Keratinocyte (primary cell): ENCODE data around the gene SLC38A3. TPM values are rescaled to one million over a fixed set of nuclear protein-coding genes. Genes with fewer than 3 reads are reported as not detected.

ENCODE experiments used
- DNase-seq: peaks from one replicate; pipeline ENCODE4 v3.0.0-alpha.2; 2011; ENCODE audit warnings: low read depth, missing footprints, low spot score
- FAIRE-seq: peaks from 2 replicates; lab custom pipeline; 2011; peaks lifted over from hg19 to GRCh38; lab: Jason Lieb, UNC
- H2AFZ ChIP-seq: 2 replicates; pipeline ENCODE4 v1.6.0; 2012; ENCODE audit warnings: low read length, control low read depth, inconsistent platforms; ENCODE audit not compliant: control insufficient read depth
- H3K27ac ChIP-seq: 2 replicates; pipeline ENCODE4 v1.5.1; 2011; ENCODE audit warnings: low read length; ENCODE audit not compliant: control insufficient read depth, insufficient read depth
- H3K27me3 ChIP-seq: 3 replicates; pipeline ENCODE4 v1.6.0; 2011; ENCODE audit warnings: low read length; ENCODE audit not compliant: control insufficient read depth, insufficient read depth; ENCODE audit errors: extremely low read depth
- H3K36me3 ChIP-seq, 2 experiments: 2 replicates in 1 of 2; 3 replicates in 1 of 2; pipeline ENCODE4 v1.5.1; 2011; ENCODE audit warnings: low read length in 2 of 2, mild to moderate bottlenecking in 1 of 2; ENCODE audit not compliant: control insufficient read depth in 2 of 2, insufficient read depth in 2 of 2; ENCODE audit errors: extremely low read depth in 1 of 2
- H3K4me1 ChIP-seq: 3 replicates; pipeline ENCODE4 v1.5.1; 2011; ENCODE audit warnings: low read length; ENCODE audit not compliant: control insufficient read depth, insufficient read depth; ENCODE audit errors: extremely low read depth
- H3K4me2 ChIP-seq: 3 replicates; pipeline ENCODE4 v1.6.0; 2011; ENCODE audit warnings: low read depth, low read length; ENCODE audit not compliant: control insufficient read depth, insufficient read depth; ENCODE audit errors: extremely low read depth
- H3K4me3 ChIP-seq, 3 experiments: fragments of 200-600 bp in 1 of 3; sonication (generic) in 1 of 3; 2 replicates in 2 of 3; 3 replicates in 1 of 3; pipeline ENCODE4 v1.5.1; 2011 to 2016; ENCODE audit warnings: low read length in 3 of 3, mild to moderate bottlenecking in 3 of 3, control low read depth in 2 of 3, inconsistent platforms in 1 of 3, low read depth in 1 of 3, mixed read lengths in 1 of 3, mixed run types in 1 of 3, moderate library complexity in 1 of 3; ENCODE audit not compliant: control insufficient read depth in 2 of 3, insufficient read depth in 2 of 3; ENCODE audit errors: extremely low read depth in 1 of 3
- H3K79me2 ChIP-seq: 2 replicates; pipeline ENCODE4 v1.6.0; 2012; ENCODE audit warnings: low read length; ENCODE audit not compliant: control insufficient read depth, insufficient read depth
- H3K9ac ChIP-seq: 3 replicates; pipeline ENCODE4 v1.6.0; 2011; ENCODE audit warnings: low read length; ENCODE audit not compliant: control insufficient read depth, insufficient read depth; ENCODE audit errors: extremely low read depth
- H3K9me1 ChIP-seq: 3 replicates; pipeline ENCODE4 v1.6.0; 2011; ENCODE audit warnings: low read length; ENCODE audit not compliant: control insufficient read depth, insufficient read depth; ENCODE audit errors: extremely low read depth
- H3K9me3 ChIP-seq: 2 replicates; pipeline ENCODE4 v1.5.1; 2012; ENCODE audit warnings: low read depth, low read length; ENCODE audit not compliant: control insufficient read depth
- H4K20me1 ChIP-seq: 3 replicates; pipeline ENCODE4 v1.6.0; 2011; ENCODE audit warnings: low read length; ENCODE audit not compliant: control insufficient read depth, insufficient read depth; ENCODE audit errors: extremely low read depth
- CTCF ChIP-seq, 3 experiments: IDR thresholded peaks in 1 of 3; conservative IDR thresholded peaks in 1 of 3; optimal IDR thresholded peaks in 1 of 3; 2 replicates in 2 of 3; 3 replicates in 1 of 3; pipeline versions ENCODE3 to v1.5.1; 2011; ENCODE audit warnings: low read length in 3 of 3, mild to moderate bottlenecking in 3 of 3, moderate library complexity in 2 of 3, control low read depth in 1 of 3, inconsistent platforms in 1 of 3; ENCODE audit not compliant: insufficient read depth in 2 of 3; ENCODE audit errors: extremely low read depth in 1 of 3
- EZH2 ChIP-seq: IDR thresholded peaks from one replicate; pipeline ENCODE4 v1.6.1; 2012; ENCODE audit warnings: inconsistent platforms, mild to moderate bottlenecking, low read length, moderate library complexity
- dilution Hi-C: fragments of 300-500 bp; cut with MboI; formaldehyde crosslinking; loops from one replicate; pipeline ENCODE4 v1.7.0; 2020; ENCODE audit warnings: low sequenced_read_pairs; ENCODE audit not compliant: extremely low pct_ligation_motif_present
- polyA plus RNA-seq, 5 experiments: library from polyadenylated mRNA; depleted of rRNA in 3 of 5; stranded (reverse) in 3 of 5; stranded (forward) in 1 of 5; unstranded in 1 of 5; fragments of >200 nt; gene quantifications; 1 replicate in 1 of 5; 2 replicates in 3 of 5; 3 replicates in 1 of 5; pipeline versions ENCODE4 v1.2.1 to v1.2.3, GENCODE V29; 2011 to 2012; ENCODE audit warnings: missing spikeins in 2 of 5, low read depth in 1 of 5, low replicate concordance in 1 of 5

SLC38A3 gene
- polyA plus RNA-seq, 1 donor (not counting 4 experiments of a cell fraction or from before 2014, with no cell fraction given) = not detected

- Histone ChIP-seq H3K4me2 (no peak overlapping the region), H3K27ac (peak overlapping the region; percentile 62), H3K4me1 (peaks cover 69% of the 10 kb centered on the region), H3K79me2 (peaks cover 86% of the 10 kb centered on the region), H3K4me3 (no peak overlapping the region), H3K9ac (no peak overlapping the region), H4K20me1 (peaks cover 18% of the 10 kb centered on the region), H3K9me3 (no peaks in the 10 kb centered on the region), H3K36me3 (peaks cover 17 to 24% of the 10 kb centered on the region in 2 experiments), H2AFZ (no peak overlapping the region), H3K9me1 (peaks cover 3% of the 10 kb centered on the region), H3K27me3 (no peaks in the 10 kb centered on the region)
- dilution Hi-C loops = no loop called here
- no peak for TF ChIP-seq CTCF (optimal IDR thresholded peaks at IDR 0.05 in 1 of 3, IDR thresholded peaks at IDR 0.05 in 1 of 3, conservative IDR thresholded peaks at IDR 0.05 in 1 of 3; ENCODE audit: extremely low read depth in 1 of 3, insufficient read depth in 2 of 3, low read length in 3 of 3)
- no peak for TF ChIP-seq EZH2
- DNase-seq (no peak), FAIRE-seq (no peak)
Observed at GRCh38 chr3:50242381-50242770, 37.3 kb downstream of the SLC38A3 start.

- dilution Hi-C loops = no loop called here
- H3K36me3 ChIP-seq = peaks cover 20 to 28% of the 10 kb centered on the region in 2 experiments
- no peak overlapping the region for H3K4me3 ChIP-seq
- H3K9me3 ChIP-seq = no peaks in the 10 kb centered on the region
- TF ChIP-seq CTCF (optimal IDR thresholded peaks at IDR 0.05 in 1 of 3, IDR thresholded peaks at IDR 0.05 in 1 of 3, conservative IDR thresholded peaks at IDR 0.05 in 1 of 3; ENCODE audit: extremely low read depth in 1 of 3, insufficient read depth in 2 of 3, low read length in 3 of 3) = no peak
- no peak for TF ChIP-seq EZH2
- no peaks in the 10 kb centered on the region for H3K27me3 ChIP-seq
- peaks cover 85% of the 10 kb centered on the region for H3K79me2 ChIP-seq
- peak overlapping the region; percentile 62 for H3K27ac ChIP-seq
- H3K9ac ChIP-seq = peak overlapping the region; percentile 28
- DNase-seq = no peak
- H3K4me1 ChIP-seq = peaks cover 71% of the 10 kb centered on the region
- FAIRE-seq = no peak
- no peak overlapping the region for H2AFZ ChIP-seq
- H4K20me1 ChIP-seq = peaks cover 18% of the 10 kb centered on the region
- no peak overlapping the region for H3K4me2 ChIP-seq
- peaks cover 3% of the 10 kb centered on the region for H3K9me1 ChIP-seq
Observed at GRCh38 chr3:50242851-50243542, 37.9 kb downstream of the SLC38A3 start.
